ENCODE data around the gene NEU4. TPM values are rescaled to one million over a fixed set of nuclear protein-coding genes. Genes with fewer than 3 reads are reported as not detected.

The NEU4 gene
- total RNA-seq, 1 donor from 2014 or later = 0.88 TPM

- Mint-ChIP-seq H3K27ac (ENCODE audit: unreplicated experiment) (no peak overlapping the region), H3K4me1 (ENCODE audit: low read depth, unreplicated experiment) (peaks cover 4% of the 10 kb centered on the region), H3K4me3 (ENCODE audit: unreplicated experiment) (no peak overlapping the region), H3K9me3 (ENCODE audit: unreplicated experiment) (peaks cover 6% of the 10 kb centered on the region), H3K36me3 (ENCODE audit: unreplicated experiment) (no peaks in the 10 kb centered on the region), H3K27me3 (ENCODE audit: unreplicated experiment) (peaks cover 8% of the 10 kb centered on the region)
- TF ChIP-seq CTCF (IDR thresholded peaks at IDR 0.05; ENCODE audit: partially characterized antibody, unreplicated experiment) = no peak
- DNase-seq = no peak
These were observed 3.1 kb downstream of the NEU4 start for GRCh38 chr2:241811952-241812729.

GRCh38 chr2:241812730-241813643 lies 4.0 kb downstream of the NEU4 start:
- H3K9me3 Mint-ChIP-seq (ENCODE audit: unreplicated experiment) = peaks cover 6% of the 10 kb centered on the region

GRCh38 chr2:241813644-241814392 lies 4.8 kb downstream of the NEU4 start:
- peaks cover 4% of the 10 kb centered on the region for H3K9me3 Mint-ChIP-seq (ENCODE audit: unreplicated experiment)
- H3K36me3 Mint-ChIP-seq (ENCODE audit: unreplicated experiment) = no peaks in the 10 kb centered on the region
- no peak for DNase-seq
- no peak overlapping the region for H3K4me3 Mint-ChIP-seq (ENCODE audit: unreplicated experiment)
- H3K4me1 Mint-ChIP-seq (ENCODE audit: low read depth, unreplicated experiment) = no peaks in the 10 kb centered on the region
- H3K27me3 Mint-ChIP-seq (ENCODE audit: unreplicated experiment) = peaks cover 3% of the 10 kb centered on the region
- no peak for TF ChIP-seq CTCF (IDR thresholded peaks at IDR 0.05; ENCODE audit: partially characterized antibody, unreplicated experiment)
- no peak overlapping the region for H3K27ac Mint-ChIP-seq (ENCODE audit: unreplicated experiment)

More at GRCh38 chr2:241812730-241813643, 4.0 kb downstream of the NEU4 start:
- Mint-ChIP-seq H3K4me1 (ENCODE audit: low read depth, unreplicated experiment) (peaks cover 4% of the 10 kb centered on the region), H3K27ac (ENCODE audit: unreplicated experiment) (no peak overlapping the region), H3K4me3 (ENCODE audit: unreplicated experiment) (no peak overlapping the region), H3K36me3 (ENCODE audit: unreplicated experiment) (no peaks in the 10 kb centered on the region), H3K27me3 (ENCODE audit: unreplicated experiment) (peaks cover 8% of the 10 kb centered on the region)
- no peak for DNase-seq
- no peak for TF ChIP-seq CTCF (IDR thresholded peaks at IDR 0.05; ENCODE audit: partially characterized antibody, unreplicated experiment)

- Mint-ChIP-seq H3K4me3 (ENCODE audit: unreplicated experiment) (no peak overlapping the region), H3K9me3 (ENCODE audit: unreplicated experiment) (no peaks in the 10 kb centered on the region), H3K27ac (ENCODE audit: unreplicated experiment) (no peak overlapping the region), H3K4me1 (ENCODE audit: low read depth, unreplicated experiment) (no peaks in the 10 kb centered on the region), H3K36me3 (ENCODE audit: unreplicated experiment) (no peaks in the 10 kb centered on the region), H3K27me3 (ENCODE audit: unreplicated experiment) (peaks cover 3% of the 10 kb centered on the region)
- DNase-seq = no peak
- TF ChIP-seq CTCF (IDR thresholded peaks at IDR 0.05; ENCODE audit: partially characterized antibody, unreplicated experiment) = no peak
These were observed 5.3 kb downstream of the NEU4 start for GRCh38 chr2:241814393-241814642.

All from glutamatergic neuron (in vitro differentiated cells).